ENCODE data around the gene CBFA2T2. TPM values are rescaled to one million over a fixed set of nuclear protein-coding genes. Genes with fewer than 3 reads are reported as not detected.

Gene CBFA2T2
- total and polyA plus RNA-seq, 4 experiments from 2014 or later, result 16.5 to 43.4 (median 33.6) TPM

GRCh38 chr20:33686100-33686983 is 196.4 kb downstream of the CBFA2T2 start, which contains the start of gene E2F1:
Gene E2F1 (minus strand): TSS chr20:33686385. CDS start chr20:33686264, 121 bp downstream.
- DNase-seq, result peak; percentile 91 to 95 (median 93)
- peak within 1 kb of the TSS; percentile 84 to 94 (median 91) for H3K27ac Mint-ChIP-seq
- no peaks in the 10 kb centered on the region for H3K9me3 Mint-ChIP-seq
- Histone ChIP-seq H3K4me1 (ENCODE audit: insufficient read depth, low read length) (peaks cover 40% of the 10 kb centered on the region), H3K4me3 (ENCODE audit: low read length in 2 of 2) (peak within 1 kb of the TSS in 1 of 2 donors; percentile 38), H3K27ac (ENCODE audit: low read depth, low read length) (peak within 1 kb of the TSS; percentile 54), H3K36me3 (ENCODE audit: insufficient read depth, low read length) (no peaks in the 10 kb centered on the region), H3K27me3 (ENCODE audit: insufficient read depth, low read length) (no peaks in the 10 kb centered on the region), H3K9me3 (ENCODE audit: control insufficient read depth in 1 of 2, low read length in 2 of 2) (no peaks in the 10 kb centered on the region)
- ChIA-PET CTCF (ENCODE audit: partially characterized antibody) (interaction anchor here (0.9 to 2.1 kb wide), 4 partner anchors 19 to 126 kb away, joined by 3 to 15 read pairs (median 4); partner anchors contain the start of gene ACTL10), POLR2A (ENCODE audit: partially characterized antibody) (interaction anchor here (0.8 to 4.3 kb wide), 9 partner anchors 7 to 173 kb away, joined by 3 to 15 read pairs (median 6); partner anchors contain the start of genes ACTL10, C20orf144, PXMP4 and ZNF341)
- no peaks in the 10 kb centered on the region for H3K36me3 Mint-ChIP-seq
- peak within 1 kb of the TSS; percentile 82 to 89 (median 86) for H3K4me3 Mint-ChIP-seq
- peaks cover 26 to 62% (median 43%) of the 10 kb centered on the region in 4 donors for H3K4me1 Mint-ChIP-seq
- intact Hi-C loops (cut with micrococcal nuclease), result loop anchor here (1.0 kb wide), 6 partner anchors 23 to 285 kb away; partner anchors contain the start of genes CDK5RAP1, CHMP4B and PXMP4
- no peaks in the 10 kb centered on the region for H3K27me3 Mint-ChIP-seq

GRCh38 chr20:33686984-33687366 is 197.1 kb downstream of the CBFA2T2 start:
- Mint-ChIP-seq H3K27ac (peak overlapping the region; percentile 74 to 94 (median 91)), H3K4me3 (peak overlapping the region; percentile 82 to 89 (median 84)), H3K4me1 (peaks cover 22 to 56% (median 39%) of the 10 kb centered on the region in 4 donors), H3K9me3 (no peaks in the 10 kb centered on the region), H3K27me3 (no peaks in the 10 kb centered on the region), H3K36me3 (no peaks in the 10 kb centered on the region)
- intact Hi-C loops (cut with micrococcal nuclease), result loop anchor here (1.0 kb wide), 6 partner anchors 24 to 286 kb away; partner anchors contain the start of genes CDK5RAP1, CHMP4B and PXMP4
- Histone ChIP-seq H3K4me3 (ENCODE audit: low read length in 2 of 2) (no peak overlapping the region), H3K4me1 (ENCODE audit: insufficient read depth, low read length) (peaks cover 40% of the 10 kb centered on the region), H3K27ac (ENCODE audit: low read depth, low read length) (peak overlapping the region; percentile 37), H3K9me3 (ENCODE audit: control insufficient read depth in 1 of 2, low read length in 2 of 2) (no peaks in the 10 kb centered on the region), H3K36me3 (ENCODE audit: insufficient read depth, low read length) (no peaks in the 10 kb centered on the region), H3K27me3 (ENCODE audit: insufficient read depth, low read length) (no peaks in the 10 kb centered on the region)
- no peak for DNase-seq
- ChIA-PET CTCF (ENCODE audit: partially characterized antibody) (interaction anchor here (0.9 to 2.1 kb wide), 3 partner anchors 19 to 32 kb away, joined by 3 to 15 read pairs (median 4); partner anchors contain the start of gene ACTL10), POLR2A (ENCODE audit: partially characterized antibody) (interaction anchor here (0.8 to 4.3 kb wide), 6 partner anchors 8 to 172 kb away, joined by 3 to 15 read pairs (median 6); partner anchors contain the start of genes ACTL10, C20orf144 and PXMP4)

GRCh38 chr20:33687370-33687915 is 197.5 kb downstream of the CBFA2T2 start:
- intact Hi-C loops (cut with micrococcal nuclease), result no loop called here
- H3K27me3 Mint-ChIP-seq, result no peaks in the 10 kb centered on the region
- peak overlapping the region in 5 of 7 donors; percentile 74 to 94 (median 86) for H3K27ac Mint-ChIP-seq
- peaks cover 22 to 54% (median 39%) of the 10 kb centered on the region in 4 donors for H3K4me1 Mint-ChIP-seq
- Histone ChIP-seq H3K4me1 (ENCODE audit: insufficient read depth, low read length) (peaks cover 40% of the 10 kb centered on the region), H3K27ac (ENCODE audit: low read depth, low read length) (no peak overlapping the region), H3K36me3 (ENCODE audit: insufficient read depth, low read length) (no peaks in the 10 kb centered on the region), H3K4me3 (ENCODE audit: low read length in 2 of 2) (no peak overlapping the region), H3K27me3 (ENCODE audit: insufficient read depth, low read length) (no peaks in the 10 kb centered on the region), H3K9me3 (ENCODE audit: control insufficient read depth in 1 of 2, low read length in 2 of 2) (no peaks in the 10 kb centered on the region)
- ChIA-PET POLR2A (ENCODE audit: partially characterized antibody) (interaction anchor here (0.8 to 4.3 kb wide), 6 partner anchors 8 to 172 kb away, joined by 3 to 15 read pairs (median 6); partner anchors contain the start of genes ACTL10, C20orf144 and PXMP4), CTCF (ENCODE audit: partially characterized antibody) (interaction anchor here (0.9 to 2.1 kb wide), 3 partner anchors 20 to 31 kb away, joined by 3 to 15 read pairs (median 4); partner anchors contain the start of gene ACTL10)
- no peaks in the 10 kb centered on the region for H3K36me3 Mint-ChIP-seq
- DNase-seq, result no peak
- H3K4me3 Mint-ChIP-seq, result peak overlapping the region in 3 of 8 donors; percentile 82 to 89 (median 83)
- no peaks in the 10 kb centered on the region for H3K9me3 Mint-ChIP-seq

- H3K9me3 Mint-ChIP-seq, result no peaks in the 10 kb centered on the region
- POLR2A ChIA-PET (ENCODE audit: partially characterized antibody), result interaction anchor here (0.9 to 4.3 kb wide), 6 partner anchors 9 to 171 kb away, joined by 3 to 21 read pairs (median 6); partner anchors contain the start of gene PXMP4
- peak overlapping the region; percentile 31 to 86 (median 76) for H3K27ac Mint-ChIP-seq
- Histone ChIP-seq H3K9me3 (ENCODE audit: control insufficient read depth in 1 of 2, low read length in 2 of 2) (no peaks in the 10 kb centered on the region), H3K4me3 (ENCODE audit: low read length in 2 of 2) (no peak overlapping the region), H3K36me3 (ENCODE audit: insufficient read depth, low read length) (no peaks in the 10 kb centered on the region), H3K27ac (ENCODE audit: low read depth, low read length) (no peak overlapping the region), H3K4me1 (ENCODE audit: insufficient read depth, low read length) (peaks cover 40% of the 10 kb centered on the region), H3K27me3 (ENCODE audit: insufficient read depth, low read length) (no peaks in the 10 kb centered on the region)
- CTCF ChIA-PET (ENCODE audit: partially characterized antibody), result interaction anchor here (1.4 to 2.1 kb wide), 2 partner anchors 21 to 30 kb away, joined by 4 to 15 read pairs; partner anchors contain the start of gene ACTL10
- intact Hi-C loops (cut with micrococcal nuclease), result no loop called here
- peaks cover 22 to 54% (median 39%) of the 10 kb centered on the region in 4 donors for H3K4me1 Mint-ChIP-seq
- DNase-seq, result no peak
- H3K4me3 Mint-ChIP-seq, result peak overlapping the region in 2 of 8 donors; percentile 8 to 11
- no peaks in the 10 kb centered on the region for H3K27me3 Mint-ChIP-seq
- no peaks in the 10 kb centered on the region for H3K36me3 Mint-ChIP-seq
These were observed 198.4 kb downstream of the CBFA2T2 start for GRCh38 chr20:33687993-33688937.

DNA sequence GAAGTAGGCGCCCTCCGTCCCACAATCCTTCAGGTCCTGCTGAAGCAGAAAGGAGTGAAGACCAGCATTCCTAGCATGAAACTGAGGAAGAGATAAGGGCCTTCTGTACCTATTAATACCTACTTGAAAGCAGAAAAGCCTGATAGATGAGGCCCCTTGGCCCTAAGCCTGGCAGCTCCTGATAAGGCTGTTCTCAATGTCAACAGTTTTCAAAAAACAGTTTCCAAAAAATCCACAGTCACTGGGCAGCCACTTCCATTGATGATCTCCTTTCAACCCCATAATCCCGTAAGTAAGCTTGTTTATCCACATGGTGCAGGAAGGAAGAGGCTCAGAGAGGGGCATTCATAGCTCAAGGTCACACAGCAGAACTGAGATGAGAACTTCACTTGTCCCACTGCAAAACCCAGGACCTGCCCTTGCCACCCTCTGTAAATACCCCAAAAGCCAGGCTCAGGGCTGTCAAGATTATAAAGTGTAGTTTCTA is 199.1 kb downstream of the CBFA2T2 start:
- peaks cover 22 to 54% (median 39%) of the 10 kb centered on the region in 4 donors for H3K4me1 Mint-ChIP-seq
- CTCF ChIA-PET (ENCODE audit: partially characterized antibody), result interaction anchor here (2.8 kb wide), 1 partner anchor 21 kb away, joined by 11 read pairs; no protein-coding TSS in a partner anchor

GRCh38 chr20:33689493-33689892 is 199.6 kb downstream of the CBFA2T2 start:
- no peaks in the 10 kb centered on the region for H3K9me3 ChIP-seq (ENCODE audit: control insufficient read depth in 1 of 2, low read length in 2 of 2)
- peaks cover 37% of the 10 kb centered on the region for H3K4me1 ChIP-seq (ENCODE audit: insufficient read depth, low read length)
- H3K36me3 Mint-ChIP-seq, result no peaks in the 10 kb centered on the region
- no peaks in the 10 kb centered on the region for H3K36me3 ChIP-seq (ENCODE audit: insufficient read depth, low read length)
- POLR2A ChIA-PET (ENCODE audit: partially characterized antibody), result interaction anchor here (0.9 to 4.3 kb wide), 8 partner anchors 10 to 43 kb away, joined by 3 to 21 read pairs (median 8); partner anchors contain the start of genes PXMP4 and ZNF341
- H3K27me3 Mint-ChIP-seq, result no peaks in the 10 kb centered on the region
- H3K27ac Mint-ChIP-seq, result peak overlapping the region; percentile 79 to 90 (median 86)
- no peak for DNase-seq
- CTCF ChIA-PET (ENCODE audit: partially characterized antibody), result interaction anchor here (2.8 kb wide), 1 partner anchor 21 kb away, joined by 11 read pairs; no protein-coding TSS in a partner anchor
- H3K27ac ChIP-seq (ENCODE audit: low read depth, low read length), result no peak overlapping the region
- H3K27me3 ChIP-seq (ENCODE audit: insufficient read depth, low read length), result no peaks in the 10 kb centered on the region
- intact Hi-C loops (cut with micrococcal nuclease), result no loop called here
- H3K4me3 ChIP-seq (ENCODE audit: low read length in 2 of 2), result no peak overlapping the region
- peaks cover 22 to 52% (median 36%) of the 10 kb centered on the region in 4 donors for H3K4me1 Mint-ChIP-seq
- H3K4me3 Mint-ChIP-seq, result peak overlapping the region in 6 of 8 donors; percentile 58 to 83 (median 70)
- no peaks in the 10 kb centered on the region for H3K9me3 Mint-ChIP-seq

More for the DNA sequence above, 199.1 kb downstream of the CBFA2T2 start:
- H3K9me3 Mint-ChIP-seq, result no peaks in the 10 kb centered on the region
- peaks cover 40% of the 10 kb centered on the region for H3K4me1 ChIP-seq (ENCODE audit: insufficient read depth, low read length)
- H3K27me3 Mint-ChIP-seq, result no peaks in the 10 kb centered on the region
- no peaks in the 10 kb centered on the region for H3K36me3 ChIP-seq (ENCODE audit: insufficient read depth, low read length)
- no peak for DNase-seq
- no peak overlapping the region for H3K4me3 ChIP-seq (ENCODE audit: low read length in 2 of 2)
- H3K27me3 ChIP-seq (ENCODE audit: insufficient read depth, low read length), result no peaks in the 10 kb centered on the region
- no peak overlapping the region for H3K27ac ChIP-seq (ENCODE audit: low read depth, low read length)
- intact Hi-C loops (cut with micrococcal nuclease), result no loop called here
- H3K36me3 Mint-ChIP-seq, result no peaks in the 10 kb centered on the region
- POLR2A ChIA-PET (ENCODE audit: partially characterized antibody), result interaction anchor here (0.9 to 4.3 kb wide), 5 partner anchors 10 to 43 kb away, joined by 3 to 21 read pairs (median 8); partner anchors contain the start of gene PXMP4
- peak overlapping the region in 3 of 8 donors; percentile 7 to 71 (median 11) for H3K4me3 Mint-ChIP-seq
- H3K27ac Mint-ChIP-seq, result peak overlapping the region; percentile 6 to 90 (median 79)
- H3K9me3 ChIP-seq (ENCODE audit: control insufficient read depth in 1 of 2, low read length in 2 of 2), result no peaks in the 10 kb centered on the region

All from CD4-positive, alpha-beta memory T cell (primary cell).